Spleen (tissue), 7 donors: ENCODE measurements around the gene TM4SF18.

Source experiments
- POLR2AphosphoS5 ChIP-seq, 3 donors: sonication (generic); formaldehyde crosslinking; IDR thresholded peaks; one replicate each; pipeline ENCODE4 v1.5.1; 2017; ENCODE audit warnings: antibody characterized with exemption in 3 of 3
- TF ChIP-seq, protein P1 (sequence below), 11 experiments: fragments of 200-600 bp in 7 of 11; fragments of 450-650 bp in 4 of 11; sonication (generic) in 4 of 11; IDR thresholded peaks in 8 of 11; conservative IDR thresholded peaks in 3 of 11; 1 replicate in 7 of 11; 2 replicates in 4 of 11; pipeline versions ENCODE4 v1.4.0 to v1.8.0; 2016 to 2021; ENCODE audit warnings: antibody characterized with exemption in 11 of 11, inconsistent platforms in 4 of 11, mild to moderate bottlenecking in 1 of 11
- donor health status: DM: no; HTN: no; CAD: no; lungs with moderate emphysema.
- donor health status: DM: no; HTN: no; CAD: no.
- donor health status: DM: no; HTN: no; CAD: no.

DNA sequence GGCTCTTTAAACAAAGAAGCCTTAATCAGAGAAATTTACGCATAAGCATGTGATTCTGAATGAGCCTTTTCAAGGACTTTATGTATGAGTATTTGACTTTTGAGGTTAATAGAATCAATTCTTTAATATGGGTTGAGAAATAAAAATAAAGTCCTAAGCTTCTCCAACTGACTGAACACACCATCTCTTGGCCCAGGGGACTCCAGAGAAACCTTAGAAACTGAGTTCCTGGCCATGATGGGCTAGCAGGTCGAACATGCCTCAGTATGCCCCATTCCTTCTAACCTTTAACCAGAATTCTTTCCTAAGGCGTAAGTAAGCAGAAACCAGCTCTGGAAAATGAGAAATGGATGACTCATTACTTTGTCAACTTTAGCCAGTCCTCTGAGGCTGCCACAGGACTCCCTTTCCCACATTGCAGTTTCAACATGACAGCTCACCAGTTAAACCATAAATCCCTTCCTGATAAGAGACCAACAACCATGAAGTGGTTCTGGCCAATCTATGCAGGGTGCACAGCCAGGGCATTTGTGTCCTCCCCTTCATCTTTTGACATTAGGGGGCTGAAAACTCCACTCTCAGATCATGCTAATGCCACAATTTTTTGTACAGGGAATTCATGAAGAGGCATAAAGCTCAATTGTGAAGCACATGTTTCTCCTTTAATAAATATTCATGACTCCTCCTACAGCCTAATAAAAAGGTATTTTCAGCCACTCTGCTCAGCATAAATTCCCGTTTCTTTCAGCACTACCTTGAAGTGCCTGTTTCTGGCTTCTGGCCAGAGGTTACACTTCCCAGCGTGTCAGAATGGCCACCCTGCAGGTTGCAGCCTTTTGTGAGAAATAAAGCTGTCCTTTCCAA is 33.3 kb downstream of the TM4SF18 start:
- no peak for TF ChIP-seq POLR2AphosphoS5 (IDR thresholded peaks at IDR 0.05)
- TF ChIP-seq, protein P1, sequence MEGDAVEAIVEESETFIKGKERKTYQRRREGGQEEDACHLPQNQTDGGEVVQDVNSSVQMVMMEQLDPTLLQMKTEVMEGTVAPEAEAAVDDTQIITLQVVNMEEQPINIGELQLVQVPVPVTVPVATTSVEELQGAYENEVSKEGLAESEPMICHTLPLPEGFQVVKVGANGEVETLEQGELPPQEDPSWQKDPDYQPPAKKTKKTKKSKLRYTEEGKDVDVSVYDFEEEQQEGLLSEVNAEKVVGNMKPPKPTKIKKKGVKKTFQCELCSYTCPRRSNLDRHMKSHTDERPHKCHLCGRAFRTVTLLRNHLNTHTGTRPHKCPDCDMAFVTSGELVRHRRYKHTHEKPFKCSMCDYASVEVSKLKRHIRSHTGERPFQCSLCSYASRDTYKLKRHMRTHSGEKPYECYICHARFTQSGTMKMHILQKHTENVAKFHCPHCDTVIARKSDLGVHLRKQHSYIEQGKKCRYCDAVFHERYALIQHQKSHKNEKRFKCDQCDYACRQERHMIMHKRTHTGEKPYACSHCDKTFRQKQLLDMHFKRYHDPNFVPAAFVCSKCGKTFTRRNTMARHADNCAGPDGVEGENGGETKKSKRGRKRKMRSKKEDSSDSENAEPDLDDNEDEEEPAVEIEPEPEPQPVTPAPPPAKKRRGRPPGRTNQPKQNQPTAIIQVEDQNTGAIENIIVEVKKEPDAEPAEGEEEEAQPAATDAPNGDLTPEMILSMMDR (IDR thresholded peaks at IDR 0.05 in 8 of 11, conservative IDR thresholded peaks at IDR 0.05 in 3 of 11), result no peak
